Neural cell (in vitro differentiated cells): Measurements from ENCODE around the gene AMBP. TPM values are rescaled to one million over a fixed set of nuclear protein-coding genes. Genes with fewer than 3 reads are reported as not detected.

Experiments
- H2AFZ ChIP-seq: fragments of 200-600, 300-800 bp; sonication (generic), shearing (Covaris generic); 2 replicates; pipeline ENCODE4 v1.6.0; 2014; ENCODE audit warnings: low read depth, mild to moderate bottlenecking, antibody characterized with exemption, low read length, moderate library complexity
- H3F3A ChIP-seq: fragments of 200-600 bp; shearing (Covaris generic); 2 replicates; pipeline ENCODE4 v1.6.1; 2016; ENCODE audit warnings: mild to moderate bottlenecking, moderate library complexity, mixed read lengths, antibody characterized with exemption, low read length; ENCODE audit not compliant: insufficient read depth, poor library complexity, severe bottlenecking
- H3K27ac ChIP-seq: fragments of 200-600, 300-800 bp; sonication (generic), shearing (Covaris generic); 2 replicates; pipeline ENCODE4 v1.5.1; 2014; ENCODE audit warnings: mild to moderate bottlenecking, low read length, moderate library complexity
- H3K27me3 ChIP-seq: fragments of 300-800, 200-600 bp; sonication (generic), shearing (Covaris generic); 2 replicates; pipeline ENCODE4 v1.6.0; 2014; ENCODE audit warnings: mild to moderate bottlenecking, low read depth, low read length, moderate library complexity; ENCODE audit not compliant: insufficient read depth
- H3K36me3 ChIP-seq: fragments of 300-800, 200-600 bp; sonication (generic), shearing (Covaris generic); 2 replicates; pipeline ENCODE4 v1.5.1; 2014; ENCODE audit warnings: mild to moderate bottlenecking, antibody characterized with exemption, low read length, moderate library complexity; ENCODE audit not compliant: insufficient read depth
- H3K4me2 ChIP-seq: fragments of 300-800, 200-600 bp; sonication (generic), shearing (Covaris generic); 2 replicates; pipeline ENCODE4 v1.6.0; 2014; ENCODE audit warnings: mild to moderate bottlenecking, low read length
- H3K4me3 ChIP-seq: fragments of 300-800, 200-600 bp; sonication (generic), shearing (Covaris generic); 2 replicates; pipeline ENCODE4 v1.5.1; 2014; ENCODE audit warnings: mild to moderate bottlenecking, low read length, moderate library complexity
- H3K79me2 ChIP-seq: fragments of 200-600 bp; shearing (Covaris generic); replicated peaks from 2 replicates; pipeline ENCODE4 v1.6.0; 2014; ENCODE audit warnings: mild to moderate bottlenecking, low read length, moderate library complexity; ENCODE audit not compliant: insufficient read depth
- H3K9ac ChIP-seq: fragments of 300-800, 200-600 bp; sonication (generic), shearing (Covaris generic); 2 replicates; pipeline ENCODE4 v1.6.1; 2016; ENCODE audit warnings: mild to moderate bottlenecking, low read length, mixed read lengths
- H3K9me2 ChIP-seq: fragments of 200-600 bp; shearing (Covaris generic); 2 replicates; pipeline ENCODE4 v1.6.1; 2016; ENCODE audit warnings: mild to moderate bottlenecking, low read length, mixed read lengths; ENCODE audit not compliant: insufficient read depth
- H3K9me3 ChIP-seq: fragments of 200-600, 300-800 bp; sonication (generic), shearing (Covaris generic); 2 replicates; pipeline ENCODE4 v1.6.1; 2016; ENCODE audit warnings: mild to moderate bottlenecking, mixed run types, low read length, moderate library complexity, mixed read lengths
- H4K20me1 ChIP-seq: fragments of 200-600 bp; shearing (Covaris generic); 2 replicates; pipeline ENCODE4 v1.6.1; 2016; ENCODE audit warnings: mild to moderate bottlenecking, mixed run types; ENCODE audit not compliant: insufficient read depth
- EP300 ChIP-seq: fragments of 450-650 bp; conservative IDR thresholded peaks from 2 replicates; pipeline ENCODE4 v1.6.1; 2014; ENCODE audit warnings: antibody characterized with exemption, mild to moderate bottlenecking, moderate library complexity; ENCODE audit not compliant: poor library complexity, severe bottlenecking
- EZH2 ChIP-seq: fragments of 200-600, 300-800 bp; shearing (Covaris generic), sonication (generic); IDR thresholded peaks from 2 replicates; pipeline ENCODE4 v1.6.1; 2014; ENCODE audit warnings: antibody characterized with exemption, low read length, borderline replicate concordance, mild to moderate bottlenecking; ENCODE audit not compliant: insufficient read depth, poor library complexity, severe bottlenecking
- MXI1 ChIP-seq: fragments of 450-650 bp; conservative IDR thresholded peaks from 2 replicates; pipeline ENCODE4 v1.6.1; 2014; ENCODE audit warnings: antibody characterized with exemption, mild to moderate bottlenecking; ENCODE audit not compliant: poor library complexity, severe bottlenecking
- POLR2AphosphoS5 ChIP-seq: IDR thresholded peaks from 2 replicates; pipeline ENCODE4 v1.6.1; 2012
- RAD21 ChIP-seq: fragments of 450-650 bp; conservative IDR thresholded peaks from 2 replicates; pipeline ENCODE4 v1.6.1; 2014; ENCODE audit warnings: antibody characterized with exemption, mild to moderate bottlenecking, moderate library complexity
- SMC3 ChIP-seq: fragments of 450-650 bp; conservative IDR thresholded peaks from 2 replicates; pipeline ENCODE4 v1.6.1; 2014; ENCODE audit warnings: antibody characterized with exemption, mild to moderate bottlenecking, moderate library complexity; ENCODE audit not compliant: poor library complexity
- TAF1 ChIP-seq: IDR thresholded peaks from 2 replicates; pipeline ENCODE4 v1.6.1; 2012; ENCODE audit warnings: low read depth
- polyA plus RNA-seq: library from polyadenylated mRNA; depleted of rRNA; stranded (reverse); fragments of >200 nt; gene quantifications from 2 replicates; pipeline ENCODE4 v1.2.3, GENCODE V29; 2014
- TF ChIP-seq, protein P1 (sequence below): IDR thresholded peaks from 2 replicates; pipeline ENCODE4 v1.6.1; 2012; ENCODE audit warnings: borderline replicate concordance
- TF ChIP-seq, protein P2 (sequence below): fragments of 450-650 bp; IDR thresholded peaks from 2 replicates; pipeline ENCODE4 v1.5.1; 2014; ENCODE audit warnings: antibody characterized with exemption, mild to moderate bottlenecking, moderate library complexity; ENCODE audit not compliant: poor library complexity, severe bottlenecking

The AMBP gene
- polyA plus RNA-seq, 1 donor from 2014 or later, result not detected

DNA sequence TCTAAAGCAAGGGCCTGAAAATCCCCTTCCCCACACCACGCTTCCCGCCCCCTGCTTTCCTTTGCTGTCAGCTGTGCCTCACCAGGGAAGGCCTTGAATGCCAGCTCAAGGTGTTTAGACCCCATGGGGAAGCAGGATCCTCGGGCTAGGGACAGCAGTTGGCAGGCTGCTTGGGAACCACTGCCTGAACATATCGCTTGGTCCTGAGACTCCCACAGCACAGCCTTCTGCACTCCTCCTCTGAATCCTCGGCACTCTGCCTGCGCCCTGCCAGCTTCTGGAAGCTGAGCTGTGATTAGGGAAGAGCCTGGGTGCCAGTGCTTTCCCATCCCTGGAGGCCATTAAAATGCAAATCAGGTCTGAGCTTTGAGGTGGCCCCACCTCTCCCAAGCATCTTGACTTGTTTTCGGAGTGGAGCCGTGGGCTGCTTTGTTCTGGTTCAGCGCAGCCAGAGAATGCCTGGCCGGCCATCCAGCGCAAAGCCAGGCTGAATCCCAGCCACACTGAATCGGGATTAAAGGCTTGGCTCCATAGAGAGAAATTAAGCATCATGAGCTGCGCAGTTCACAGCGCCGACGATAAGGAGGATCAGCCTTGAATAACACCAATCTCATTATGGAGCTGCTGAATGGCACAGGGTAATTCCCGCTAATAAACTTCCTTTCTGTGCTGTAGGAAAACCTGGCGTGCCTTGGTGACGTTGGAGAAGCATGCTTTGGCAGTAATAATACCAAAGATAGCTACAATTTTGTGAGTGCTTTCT is 40.0 kb downstream of the AMBP start:
- Histone ChIP-seq H3K27me3 (no peaks in the 10 kb centered on the region), H4K20me1 (no peaks in the 10 kb centered on the region), H3K9me2 (no peaks in the 10 kb centered on the region), H3K9me3 (no peaks in the 10 kb centered on the region), H3K36me3 (peaks cover 4% of the 10 kb centered on the region), H3K9ac (peak overlapping the region; percentile 7), H3K27ac (no peak overlapping the region), H2AFZ (no peak overlapping the region), H3K4me2 (no peak overlapping the region), H3F3A (no peaks in the 10 kb centered on the region), H3K79me2 (no peaks in the 10 kb centered on the region), H3K4me3 (no peak overlapping the region)
- TF ChIP-seq MXI1 (no peak), POLR2AphosphoS5 (no peak), EZH2 (no peak), SMC3 (no peak), RAD21 (no peak), EP300 (no peak), TAF1 (no peak)
- TF ChIP-seq, protein P1, sequence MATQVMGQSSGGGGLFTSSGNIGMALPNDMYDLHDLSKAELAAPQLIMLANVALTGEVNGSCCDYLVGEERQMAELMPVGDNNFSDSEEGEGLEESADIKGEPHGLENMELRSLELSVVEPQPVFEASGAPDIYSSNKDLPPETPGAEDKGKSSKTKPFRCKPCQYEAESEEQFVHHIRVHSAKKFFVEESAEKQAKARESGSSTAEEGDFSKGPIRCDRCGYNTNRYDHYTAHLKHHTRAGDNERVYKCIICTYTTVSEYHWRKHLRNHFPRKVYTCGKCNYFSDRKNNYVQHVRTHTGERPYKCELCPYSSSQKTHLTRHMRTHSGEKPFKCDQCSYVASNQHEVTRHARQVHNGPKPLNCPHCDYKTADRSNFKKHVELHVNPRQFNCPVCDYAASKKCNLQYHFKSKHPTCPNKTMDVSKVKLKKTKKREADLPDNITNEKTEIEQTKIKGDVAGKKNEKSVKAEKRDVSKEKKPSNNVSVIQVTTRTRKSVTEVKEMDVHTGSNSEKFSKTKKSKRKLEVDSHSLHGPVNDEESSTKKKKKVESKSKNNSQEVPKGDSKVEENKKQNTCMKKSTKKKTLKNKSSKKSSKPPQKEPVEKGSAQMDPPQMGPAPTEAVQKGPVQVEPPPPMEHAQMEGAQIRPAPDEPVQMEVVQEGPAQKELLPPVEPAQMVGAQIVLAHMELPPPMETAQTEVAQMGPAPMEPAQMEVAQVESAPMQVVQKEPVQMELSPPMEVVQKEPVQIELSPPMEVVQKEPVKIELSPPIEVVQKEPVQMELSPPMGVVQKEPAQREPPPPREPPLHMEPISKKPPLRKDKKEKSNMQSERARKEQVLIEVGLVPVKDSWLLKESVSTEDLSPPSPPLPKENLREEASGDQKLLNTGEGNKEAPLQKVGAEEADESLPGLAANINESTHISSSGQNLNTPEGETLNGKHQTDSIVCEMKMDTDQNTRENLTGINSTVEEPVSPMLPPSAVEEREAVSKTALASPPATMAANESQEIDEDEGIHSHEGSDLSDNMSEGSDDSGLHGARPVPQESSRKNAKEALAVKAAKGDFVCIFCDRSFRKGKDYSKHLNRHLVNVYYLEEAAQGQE, result no peak
- TF ChIP-seq, protein P2, sequence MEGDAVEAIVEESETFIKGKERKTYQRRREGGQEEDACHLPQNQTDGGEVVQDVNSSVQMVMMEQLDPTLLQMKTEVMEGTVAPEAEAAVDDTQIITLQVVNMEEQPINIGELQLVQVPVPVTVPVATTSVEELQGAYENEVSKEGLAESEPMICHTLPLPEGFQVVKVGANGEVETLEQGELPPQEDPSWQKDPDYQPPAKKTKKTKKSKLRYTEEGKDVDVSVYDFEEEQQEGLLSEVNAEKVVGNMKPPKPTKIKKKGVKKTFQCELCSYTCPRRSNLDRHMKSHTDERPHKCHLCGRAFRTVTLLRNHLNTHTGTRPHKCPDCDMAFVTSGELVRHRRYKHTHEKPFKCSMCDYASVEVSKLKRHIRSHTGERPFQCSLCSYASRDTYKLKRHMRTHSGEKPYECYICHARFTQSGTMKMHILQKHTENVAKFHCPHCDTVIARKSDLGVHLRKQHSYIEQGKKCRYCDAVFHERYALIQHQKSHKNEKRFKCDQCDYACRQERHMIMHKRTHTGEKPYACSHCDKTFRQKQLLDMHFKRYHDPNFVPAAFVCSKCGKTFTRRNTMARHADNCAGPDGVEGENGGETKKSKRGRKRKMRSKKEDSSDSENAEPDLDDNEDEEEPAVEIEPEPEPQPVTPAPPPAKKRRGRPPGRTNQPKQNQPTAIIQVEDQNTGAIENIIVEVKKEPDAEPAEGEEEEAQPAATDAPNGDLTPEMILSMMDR, result no peak

DNA sequence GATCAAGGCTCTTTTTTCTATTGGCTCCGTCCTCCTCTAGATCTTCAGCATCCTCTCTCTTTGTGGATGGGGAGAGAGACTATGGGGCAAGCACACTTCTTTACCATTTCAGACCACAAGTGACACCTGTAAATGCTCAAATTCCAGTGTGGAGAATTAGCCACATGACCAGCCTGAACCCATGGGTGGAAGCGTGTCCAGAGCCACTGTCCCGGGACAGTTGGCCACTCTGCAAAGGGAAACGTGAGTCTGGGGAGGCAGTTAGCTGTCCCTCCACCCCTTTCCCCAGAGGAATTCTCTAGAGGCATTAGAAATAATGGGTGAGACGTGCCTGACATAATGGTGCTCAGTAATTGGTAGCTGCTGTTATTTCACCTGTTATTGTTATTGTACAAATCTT is 40.9 kb downstream of the AMBP start:
- Histone ChIP-seq H3K27ac (no peak overlapping the region), H3F3A (no peaks in the 10 kb centered on the region), H3K9me3 (no peaks in the 10 kb centered on the region), H4K20me1 (no peaks in the 10 kb centered on the region), H3K27me3 (no peaks in the 10 kb centered on the region), H2AFZ (no peak overlapping the region), H3K9ac (no peak overlapping the region), H3K4me2 (no peak overlapping the region), H3K9me2 (no peaks in the 10 kb centered on the region), H3K79me2 (no peaks in the 10 kb centered on the region), H3K36me3 (peaks cover 4% of the 10 kb centered on the region), H3K4me3 (no peak overlapping the region)
- no peak for TF ChIP-seq TAF1
